Spinal cord (tissue), 10 donors: ENCODE measurements around the gene TMEM18. TPM values are rescaled to one million over a fixed set of nuclear protein-coding genes. Genes with fewer than 3 reads are reported as not detected.
"Not testable (repeated sequence)": the region's sequence is repeated elsewhere in the genome, so short reads cannot be mapped to it uniquely, and the experiment has no call there.

Source experiments
- DNase-seq, 6 donors: peaks; one replicate each; pipeline versions ENCODE4 v3.0.0 to v3.0.0-alpha.2; 2013 to 2015; ENCODE audit warnings: low spot score in 6 of 6, low read depth in 4 of 6
- H3K27ac ChIP-seq: one replicate; pipeline ENCODE4 v1.5.1; 2013; ENCODE audit warnings: low read depth, low read length, control low read depth
- H3K27me3 ChIP-seq: one replicate; pipeline ENCODE4 v1.6.1; 2013; ENCODE audit warnings: low read length; ENCODE audit not compliant: control insufficient read depth, insufficient read depth
- H3K36me3 ChIP-seq: one replicate; pipeline ENCODE4 v1.6.1; 2013; ENCODE audit warnings: low read length; ENCODE audit not compliant: control insufficient read depth, insufficient read depth
- H3K4me1 ChIP-seq: one replicate; pipeline ENCODE4 v1.6.1; 2013; ENCODE audit warnings: low read length; ENCODE audit not compliant: control insufficient read depth, insufficient read depth
- H3K4me3 ChIP-seq: one replicate; pipeline ENCODE4 v1.5.1; 2013; ENCODE audit warnings: low read depth, low read length, control low read depth
- H3K9me3 ChIP-seq: one replicate; pipeline ENCODE4 v1.6.1; 2013; ENCODE audit warnings: low read length; ENCODE audit not compliant: control insufficient read depth, insufficient read depth
- WGBS: methylation state at CpG from one replicate; pipeline ENCODE4 v1.1.5; 2013; ENCODE audit warnings: missing lambda C conversion rate; ENCODE audit not compliant: insufficient coverage; 5-methylcytosine and 5-hydroxymethylcytosine counted together
- polyA plus RNA-seq, 2 donors: library from polyadenylated mRNA; unstranded; fragments of 120-200 nt; gene quantifications; one replicate each; pipeline ENCODE4 v1.2.1, GENCODE V29; 2013; ENCODE audit not compliant: insufficient read length in 2 of 2
- total RNA-seq, 2 donors: library from RNA; depleted of rRNA in 1 of 2; stranded (reverse); fragments of 120-200 nt in 1 of 2; fragments of >200 nt in 1 of 2; gene quantifications; one replicate each; pipeline versions ENCODE4 v1.2.3 to v1.2.4, GENCODE V29; 2013 to 2014
- donor health status: healthy.

TMEM18 gene
- total and polyA plus RNA-seq, 4 donors: 29.3 to 55.6 (median 50.4) TPM

DNA sequence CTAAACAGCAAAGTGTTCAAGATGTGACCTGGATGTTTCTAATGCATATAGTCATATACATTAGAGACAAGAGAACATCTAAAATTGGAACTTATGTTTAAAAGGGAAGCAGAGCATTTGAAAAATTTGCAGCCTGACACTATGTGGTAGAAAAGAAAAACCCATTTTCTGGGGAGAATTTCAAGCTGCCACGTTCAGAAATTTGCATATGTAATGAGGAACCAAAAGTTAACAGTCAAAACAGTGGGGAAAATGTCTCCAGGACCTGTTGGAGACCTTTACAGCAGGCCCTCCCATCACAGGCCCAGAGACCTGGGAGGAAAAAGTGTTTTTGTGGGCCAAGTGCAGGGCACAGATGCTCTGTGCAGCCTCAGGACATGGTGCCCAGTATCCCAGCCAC, 8.2 kb upstream of the TMEM18 start:
- no peak overlapping the region for H3K27ac ChIP-seq
- WGBS: 56% methylated on average over 1 of the region's 1 CpG
- H3K36me3 ChIP-seq: no peaks in the 10 kb centered on the region
- H3K27me3 ChIP-seq: no peaks in the 10 kb centered on the region
- H3K4me1 ChIP-seq: peaks cover 6% of the 10 kb centered on the region
- H3K9me3 ChIP-seq: peaks cover 3% of the 10 kb centered on the region
- no peak for DNase-seq
- no peak overlapping the region for H3K4me3 ChIP-seq

DNA sequence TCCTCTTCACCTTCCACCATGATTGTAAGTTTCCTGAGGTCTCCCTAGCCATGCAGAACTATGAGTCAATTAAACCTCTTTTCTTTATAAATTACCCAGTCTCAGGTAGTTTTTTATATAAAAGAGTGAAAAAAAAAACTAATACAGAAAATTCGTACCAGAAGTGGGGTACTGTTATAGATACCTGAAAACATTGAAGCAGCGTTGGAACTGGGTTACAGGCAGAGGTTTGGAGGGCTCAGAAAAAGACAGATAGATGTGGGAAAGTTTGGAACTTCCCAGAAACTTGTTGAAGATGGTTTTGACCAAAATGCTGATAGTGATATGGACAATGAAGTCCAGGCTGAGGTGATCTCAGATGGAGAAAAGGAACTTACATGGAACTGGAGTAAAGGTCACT, 7.7 kb upstream of the TMEM18 start:
- not testable (repeated sequence) for H3K9me3 ChIP-seq, H3K27ac ChIP-seq, H3K36me3 ChIP-seq, H3K27me3 ChIP-seq, H3K4me1 ChIP-seq, DNase-seq, H3K4me3 ChIP-seq
- 97% methylated on average over 2 of the region's 2 CpGs for WGBS

DNA sequence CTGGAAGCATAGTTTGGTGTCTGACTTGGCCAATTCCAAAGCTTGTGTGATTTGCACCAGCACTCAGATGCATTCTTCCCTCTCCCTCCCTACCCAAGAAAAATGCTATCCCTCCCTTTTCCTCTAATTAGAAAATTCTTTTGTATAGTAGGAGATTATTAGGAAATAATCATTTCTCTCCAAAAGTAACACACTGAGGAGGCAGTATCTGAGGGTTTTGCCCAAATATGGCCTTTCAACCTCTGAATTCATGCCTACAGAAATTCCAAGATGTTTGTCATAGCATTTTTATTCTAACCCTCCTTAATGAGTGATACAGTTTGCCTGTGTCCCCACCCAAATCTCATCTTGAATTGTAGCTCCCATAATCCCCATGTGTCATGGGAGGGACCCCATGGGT, 5.0 kb upstream of the TMEM18 start:
- Histone ChIP-seq H3K4me3 (no peak overlapping the region), H3K27me3 (no peaks in the 10 kb centered on the region), H3K27ac (no peak overlapping the region), H3K36me3 (no peaks in the 10 kb centered on the region), H3K4me1 (peaks cover 8% of the 10 kb centered on the region), H3K9me3 (peaks cover 3% of the 10 kb centered on the region)
- DNase-seq: no peak

DNA sequence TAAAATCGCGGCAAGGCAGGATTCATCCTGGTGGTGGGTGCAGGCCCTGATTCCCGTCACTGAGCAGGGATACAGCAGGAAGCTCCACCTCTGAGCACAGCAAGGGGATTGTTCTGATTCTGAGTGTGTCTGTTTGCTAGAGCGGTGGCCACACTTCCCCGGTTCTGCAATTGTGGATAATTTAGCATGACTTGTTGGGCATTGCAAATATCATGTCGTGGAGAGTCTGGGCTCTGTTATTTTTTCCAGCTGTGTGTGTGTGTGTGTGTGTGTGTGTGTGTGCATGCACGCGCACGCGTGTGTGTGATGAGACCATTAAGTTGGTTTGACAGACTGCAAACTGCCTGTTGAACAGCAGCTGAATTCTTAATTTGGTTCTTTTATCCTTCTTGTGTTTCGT, 4.1 kb upstream of the TMEM18 start:
- no peaks in the 10 kb centered on the region for H3K36me3 ChIP-seq
- H3K27me3 ChIP-seq: no peaks in the 10 kb centered on the region
- H3K4me3 ChIP-seq: no peak overlapping the region
- WGBS: 12% methylated on average over 11 of the region's 11 CpGs
- H3K9me3 ChIP-seq: peaks cover 3% of the 10 kb centered on the region
- H3K27ac ChIP-seq: peak overlapping the region; percentile 52
- H3K4me1 ChIP-seq: peaks cover 10% of the 10 kb centered on the region
- DNase-seq: peak in 3 of 6 donors; percentile 23 to 82 (median 56)

DNA sequence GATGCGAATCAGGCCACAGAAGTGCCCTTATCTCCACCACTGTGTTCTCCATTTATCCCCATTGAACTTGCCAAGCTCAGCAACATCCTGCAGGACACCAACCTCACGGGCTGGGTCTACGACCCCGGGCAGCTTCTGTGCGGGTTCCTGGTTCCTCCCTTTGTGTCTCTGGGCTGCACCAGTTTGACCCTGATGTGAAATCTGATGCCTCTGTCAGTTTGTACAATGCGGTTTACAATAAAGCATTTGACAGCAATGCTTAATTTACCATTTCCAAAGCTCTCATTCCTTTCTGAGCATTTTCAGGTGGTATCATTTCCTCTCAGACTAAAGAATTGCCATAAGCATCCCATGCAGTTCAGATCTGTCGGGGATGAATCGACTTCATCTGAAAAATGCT, 3.3 kb upstream of the TMEM18 start:
- Histone ChIP-seq H3K27me3 (no peaks in the 10 kb centered on the region), H3K36me3 (peaks cover under 1% of the 10 kb centered on the region), H3K4me3 (no peak overlapping the region), H3K27ac (no peak overlapping the region), H3K4me1 (peaks cover 19% of the 10 kb centered on the region), H3K9me3 (peaks cover under 1% of the 10 kb centered on the region)
- no peak for DNase-seq
- WGBS: 80% methylated on average over 6 of the region's 8 CpGs

DNA sequence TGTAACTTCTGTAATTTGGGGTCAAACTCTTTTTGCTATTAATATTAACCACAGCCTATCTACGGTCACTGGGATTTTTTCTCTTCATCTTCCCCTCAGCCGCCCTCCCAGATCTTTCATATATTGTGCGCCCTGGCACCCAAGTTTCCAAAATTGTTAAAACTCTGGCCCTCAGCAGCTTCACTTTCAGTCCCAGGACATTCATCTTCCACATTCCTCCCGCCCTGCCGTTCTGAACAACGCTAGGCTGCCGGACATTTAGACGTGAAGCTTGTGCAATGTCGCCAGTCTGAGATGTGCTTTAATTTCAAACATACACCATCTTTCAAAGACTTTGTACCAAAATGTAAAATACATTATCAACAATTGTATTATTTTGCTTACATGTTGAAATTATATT, 1.8 kb upstream of the TMEM18 start:
- Histone ChIP-seq H3K27me3 (no peaks in the 10 kb centered on the region), H3K4me3 (no peak overlapping the region), H3K4me1 (peaks cover 31% of the 10 kb centered on the region), H3K36me3 (peaks cover 14% of the 10 kb centered on the region), H3K27ac (no peak overlapping the region), H3K9me3 (no peaks in the 10 kb centered on the region)
- 84% methylated on average over 3 of the region's 9 CpGs for WGBS
- no peak for DNase-seq

DNA sequence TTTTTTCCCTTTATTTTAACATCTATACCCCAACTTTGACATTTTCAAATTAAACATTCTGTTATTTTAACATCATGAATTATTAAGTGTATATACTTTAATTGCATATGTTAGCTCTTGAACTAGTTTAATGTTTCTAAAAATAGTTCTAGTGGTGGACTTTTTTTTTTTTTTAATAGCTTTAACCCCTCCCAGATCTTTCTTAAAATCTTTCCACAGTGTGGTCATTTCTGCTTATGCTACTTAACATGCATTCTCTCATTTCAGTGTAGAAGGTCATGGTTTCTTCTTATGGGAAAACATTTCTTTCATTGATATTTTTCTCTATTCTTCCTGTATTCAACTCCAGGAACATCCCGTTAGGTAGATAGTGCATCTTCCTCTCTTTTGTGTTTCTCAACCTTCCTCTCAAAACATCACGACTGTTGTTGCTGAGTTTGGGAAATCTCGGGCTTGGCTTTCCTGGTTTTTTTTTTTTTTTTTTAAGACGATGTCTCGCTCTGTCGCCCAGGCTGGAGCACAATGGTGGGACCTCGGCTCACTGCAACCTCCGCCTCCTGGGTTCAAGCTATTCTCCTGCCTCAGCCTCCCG, 849 bp upstream of the TMEM18 start:
- 87% methylated on average over 3 of the region's 9 CpGs for WGBS
- Histone ChIP-seq H3K27ac (peak overlapping the region; percentile 100), H3K4me1 (peaks cover 31% of the 10 kb centered on the region), H3K27me3 (no peaks in the 10 kb centered on the region), H3K4me3 (peak overlapping the region; percentile 98), H3K9me3 (no peaks in the 10 kb centered on the region), H3K36me3 (peaks cover 20% of the 10 kb centered on the region)
- DNase-seq: no peak

DNA sequence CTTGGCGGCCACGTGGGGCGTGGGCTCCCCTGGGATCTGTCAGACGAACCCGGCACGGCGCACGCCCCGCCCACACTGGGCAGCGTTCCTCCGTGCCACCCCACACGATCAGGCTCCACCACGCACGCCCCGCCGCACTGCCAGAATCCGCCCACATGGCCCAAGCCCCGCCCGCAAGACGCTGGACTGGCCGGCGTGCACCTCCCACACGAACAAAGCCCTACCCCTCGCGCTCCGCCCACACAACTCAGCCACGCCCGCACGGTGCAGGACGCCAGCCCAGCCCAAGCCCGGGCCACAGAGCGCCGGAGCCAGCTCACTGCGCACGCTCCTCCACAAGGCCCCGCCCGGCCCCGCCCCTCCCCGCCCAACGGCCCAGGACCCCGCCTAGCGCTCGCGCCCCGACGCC, 555 bp downstream of the TMEM18 start:
- no peaks in the 10 kb centered on the region for H3K9me3 ChIP-seq
- peak overlapping the region; percentile 72 for H3K4me3 ChIP-seq
- H3K36me3 ChIP-seq: peaks cover 33% of the 10 kb centered on the region
- peak in 5 of 6 donors; percentile 86 to 99 (median 96) for DNase-seq
- WGBS: 0% methylated on average over 35 of the region's 46 CpGs
- H3K4me1 ChIP-seq: peaks cover 37% of the 10 kb centered on the region
- H3K27ac ChIP-seq: peak overlapping the region; percentile 73
- H3K27me3 ChIP-seq: no peaks in the 10 kb centered on the region

DNA sequence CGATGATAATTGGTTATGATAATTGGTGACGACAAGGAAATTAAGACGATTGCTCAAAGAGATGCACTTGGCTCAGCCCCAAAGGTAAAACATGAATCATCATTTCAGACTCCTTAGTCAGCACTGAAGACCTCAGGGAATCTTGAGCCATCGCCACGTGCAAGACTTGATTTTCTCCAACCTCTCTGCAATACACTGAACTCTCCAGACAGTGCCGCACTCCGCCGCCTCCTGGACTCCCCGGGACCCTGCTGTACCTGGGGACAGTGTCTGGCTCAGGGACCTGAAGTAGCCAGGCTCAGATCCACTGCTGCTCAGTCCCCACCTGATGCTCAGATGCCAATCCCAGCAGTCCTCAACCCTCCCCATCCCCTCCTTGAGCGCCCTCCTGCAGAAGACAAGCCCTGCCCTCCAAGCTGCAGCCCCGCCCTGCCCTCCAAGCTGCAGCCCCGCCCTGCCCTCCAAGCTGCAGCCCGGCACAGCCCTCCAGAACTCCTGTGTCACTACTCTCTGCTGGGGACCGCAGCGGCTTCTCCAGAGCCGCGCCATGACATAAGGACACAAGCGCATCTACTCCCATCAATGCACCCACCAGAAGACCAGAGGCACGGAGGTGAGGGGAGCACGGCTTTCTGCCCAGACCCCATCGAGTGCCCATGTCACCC, 1.1 kb downstream of the TMEM18 start:
- Histone ChIP-seq H3K4me3 (peak overlapping the region; percentile 72), H3K4me1 (peaks cover 33% of the 10 kb centered on the region), H3K9me3 (no peaks in the 10 kb centered on the region), H3K36me3 (peaks cover 35% of the 10 kb centered on the region), H3K27ac (peak overlapping the region; percentile 73), H3K27me3 (no peaks in the 10 kb centered on the region)
- 12% methylated on average over 18 of the region's 21 CpGs for WGBS
- DNase-seq: peak in 2 of 6 donors; percentile 72 to 76

DNA sequence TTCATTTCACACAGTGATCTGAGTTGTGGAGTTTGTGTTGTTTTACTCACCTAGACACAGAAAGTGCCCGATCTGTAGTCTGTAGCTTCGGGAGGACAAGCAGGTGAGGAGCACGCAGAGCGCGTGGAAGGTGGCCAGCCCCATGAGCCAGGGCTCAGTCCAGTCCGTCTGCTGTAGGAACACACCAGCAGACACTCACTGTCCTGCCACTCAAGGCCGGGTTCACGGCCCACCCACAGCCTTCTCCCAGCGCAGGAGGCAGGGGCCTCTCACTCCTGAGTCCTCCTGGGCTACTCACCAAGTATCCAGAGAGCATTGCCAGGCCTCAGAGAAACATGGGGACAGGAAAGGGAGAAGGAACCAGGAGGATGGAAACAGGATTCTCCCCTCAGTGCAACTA, 1.7 kb downstream of the TMEM18 start:
- Histone ChIP-seq H3K36me3 (peaks cover 42% of the 10 kb centered on the region), H3K4me1 (peaks cover 31% of the 10 kb centered on the region), H3K4me3 (no peak overlapping the region), H3K27me3 (no peaks in the 10 kb centered on the region), H3K27ac (no peak overlapping the region), H3K9me3 (no peaks in the 10 kb centered on the region)
- no peak for DNase-seq
- 91% methylated on average over 5 of the region's 9 CpGs for WGBS
